NT2/D1 (cell line): ENCODE data around the gene SRGAP1.

ENCODE experiments used
- SUZ12 ChIP-seq: IDR thresholded peaks from 2 replicates; pipeline ENCODE4 v1.6.1; 2011; ENCODE audit not compliant: insufficient read length, insufficient read depth; ENCODE audit errors: extremely low read depth
- ZNF274 ChIP-seq: IDR thresholded peaks from 2 replicates; pipeline ENCODE4 v1.6.1; 2011; ENCODE audit warnings: mild to moderate bottlenecking, low read depth, low read length

- TF ChIP-seq SUZ12 (no peak), ZNF274 (no peak)
Observed at GRCh38 chr12:63826006-63826585, 18.4 kb upstream of the SRGAP1 start.
